Medulla oblongata (tissue), 1 donor: Measurements from ENCODE around the gene SERTAD3.
"Not testable (repeated sequence)": the region's sequence is repeated elsewhere in the genome, so short reads cannot be mapped to it uniquely, and the experiment has no call there.

Experiments
- DNase-seq: peaks from one replicate; pipeline ENCODE4 v3.0.0-alpha.2; 2015; ENCODE audit errors: extremely low spot score

Gene SERTAD3

DNA sequence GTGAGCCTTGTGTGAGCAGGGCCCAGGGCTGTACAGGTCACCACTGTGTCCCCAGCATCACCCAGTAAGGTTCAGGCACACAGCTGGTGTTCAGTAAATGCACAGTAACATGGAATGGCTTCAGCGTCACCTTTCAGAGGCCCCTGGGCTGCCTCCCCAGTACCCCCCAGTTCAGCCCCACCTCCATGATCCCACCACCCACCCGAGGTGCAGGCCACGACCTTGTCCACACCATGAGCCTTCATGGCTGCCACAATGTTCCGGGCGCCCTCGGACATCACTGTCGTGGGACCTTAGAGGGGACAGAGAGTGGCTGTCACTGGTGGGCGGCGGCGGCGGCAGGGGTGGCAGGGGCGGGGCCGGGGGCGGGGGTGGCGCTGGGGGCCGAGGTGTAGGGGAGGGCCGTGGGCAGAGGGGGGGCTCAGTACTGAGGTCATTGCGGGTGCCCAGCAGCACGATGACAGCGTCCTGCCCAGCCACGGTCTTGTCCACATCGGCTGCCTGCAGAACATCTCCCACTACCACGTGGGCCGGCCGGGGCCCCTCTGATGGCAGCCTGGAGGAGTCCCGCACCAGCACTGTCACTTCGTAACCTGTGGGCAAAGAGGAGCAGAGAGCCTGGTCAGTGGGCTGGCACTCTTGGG lies 13.9 kb upstream of the SERTAD3 start:
- DNase-seq: no peak

DNA sequence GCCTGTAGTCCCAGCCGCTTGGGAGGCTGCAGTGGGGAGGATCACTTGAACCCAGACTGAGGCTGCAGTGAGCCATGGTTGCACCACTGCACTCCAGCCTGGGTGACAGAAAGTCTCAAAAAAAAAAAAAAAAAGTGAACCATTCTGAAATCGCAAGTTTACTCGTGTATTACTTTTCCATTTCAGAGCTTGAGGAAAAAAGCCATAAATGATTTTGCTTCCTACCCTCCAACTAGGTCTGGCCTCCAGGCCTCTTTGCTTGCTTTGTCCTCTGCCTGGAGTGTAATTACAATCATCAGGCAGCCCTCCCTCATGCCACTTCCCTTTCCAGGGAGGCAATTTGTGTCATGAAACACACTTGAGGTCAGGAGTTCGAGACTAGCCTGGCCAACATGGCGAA lies 12.9 kb upstream of the SERTAD3 start:
- DNase-seq: no peak

DNA sequence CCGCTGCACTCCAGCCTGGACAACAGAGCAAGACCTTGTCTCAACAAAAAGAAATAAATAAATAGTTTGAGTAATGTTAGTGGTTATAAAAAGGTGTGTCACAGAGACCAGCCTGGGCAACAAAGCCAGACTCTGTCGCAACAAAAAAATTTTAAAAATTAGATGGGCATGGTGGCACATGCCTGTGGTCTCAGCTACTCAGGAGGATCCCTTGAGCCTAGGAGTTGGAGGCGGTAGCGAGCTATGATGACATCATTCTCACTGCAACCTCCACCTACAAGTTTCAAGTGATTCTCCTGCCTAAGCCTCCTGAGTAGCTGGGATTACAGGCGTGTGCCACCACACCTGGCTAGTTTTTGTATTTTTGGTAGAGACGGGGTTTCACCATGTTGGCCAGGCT lies 9.8 kb upstream of the SERTAD3 start:
- DNase-seq: not testable (repeated sequence)

- DNase-seq: no peak
These were observed 9.1 kb upstream of the SERTAD3 start for GRCh38 chr19:40453151-40453735.

DNA sequence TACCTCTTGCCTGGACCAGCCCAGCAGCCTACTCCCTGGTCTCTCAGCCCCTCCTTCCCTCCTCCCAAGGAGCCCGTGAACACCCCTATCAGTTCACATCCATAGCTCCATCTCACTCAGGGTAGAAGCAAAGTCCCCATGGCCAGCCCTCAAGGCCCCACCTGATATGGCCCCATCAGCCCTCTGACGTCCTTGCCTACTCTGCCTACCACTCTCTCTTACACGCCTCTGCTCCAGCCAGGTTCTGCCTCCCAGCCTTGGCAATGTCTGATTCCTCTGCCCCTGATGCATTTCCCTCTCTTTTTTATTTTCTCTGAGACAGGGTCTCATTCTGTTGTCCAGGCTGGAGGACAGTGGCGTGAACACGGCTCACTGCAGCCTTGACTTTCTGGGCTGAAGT lies 7.9 kb upstream of the SERTAD3 start:
- DNase-seq: no peak

DNA sequence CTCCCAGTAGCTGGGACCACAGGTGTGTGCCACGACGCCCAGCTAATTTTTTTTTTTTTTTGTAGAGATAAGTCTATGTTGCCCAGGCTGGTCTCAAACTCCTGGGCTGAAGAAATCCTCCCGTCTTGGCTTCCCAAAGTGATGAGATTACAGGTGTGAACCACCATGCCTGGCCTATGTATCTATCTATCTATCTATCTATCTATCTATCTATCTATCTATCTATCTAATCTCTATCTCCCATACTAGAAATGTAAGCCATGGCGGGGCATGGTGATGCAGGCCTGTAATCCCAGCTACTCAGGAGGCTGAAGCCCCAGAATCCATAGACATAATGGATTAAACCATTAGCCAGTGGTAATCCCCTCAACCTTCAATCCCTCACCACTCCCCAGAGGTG lies 6.5 kb upstream of the SERTAD3 start:
- DNase-seq: no peak

- DNase-seq: no peak
These were observed 5.4 kb upstream of the SERTAD3 start for GRCh38 chr19:40449506-40449905.

DNA sequence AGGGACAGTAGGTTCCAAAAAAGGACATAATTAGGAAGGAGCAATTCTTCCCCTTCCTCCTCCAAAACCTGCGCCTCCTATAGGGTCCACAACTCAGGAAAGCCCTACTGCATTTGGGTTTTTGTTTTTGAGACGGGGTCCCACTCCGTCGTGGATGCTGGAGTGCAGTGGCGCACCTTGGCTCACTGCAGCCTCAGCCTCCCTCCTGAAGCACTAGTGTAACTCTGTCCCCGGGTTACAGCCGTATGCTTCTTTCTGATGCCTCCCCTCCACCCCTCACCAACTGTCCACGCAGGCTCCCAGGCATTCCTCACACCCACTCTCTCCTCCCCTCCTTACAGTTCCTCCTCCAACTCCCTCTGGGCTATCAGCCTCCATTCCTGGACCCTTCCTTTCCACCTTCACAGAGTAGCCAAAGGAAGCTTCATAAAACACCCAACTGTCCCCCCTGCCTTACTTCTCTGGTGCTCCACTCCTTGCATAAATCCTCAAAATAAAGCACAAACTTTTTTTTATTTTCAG lies 2.2 kb upstream of the SERTAD3 start:
- DNase-seq: no peak

GRCh38 chr19:40445780-40446262 lies 1.7 kb upstream of the SERTAD3 start:
- no peak for DNase-seq

- no peak for DNase-seq
These were observed 734 bp upstream of the SERTAD3 start for GRCh38 chr19:40444825-40445312.

- peak; percentile 99 for DNase-seq
These were observed 770 bp downstream of the SERTAD3 start for GRCh38 chr19:40443131-40443999.

GRCh38 chr19:40442328-40443130 lies 1.6 kb downstream of the SERTAD3 start:
- no peak for DNase-seq

GRCh38 chr19:40441719-40442253 lies 2.3 kb downstream of the SERTAD3 start:
- DNase-seq: no peak

- no peak for DNase-seq
These were observed 5.9 kb downstream of the SERTAD3 start for GRCh38 chr19:40438284-40438683.

DNA sequence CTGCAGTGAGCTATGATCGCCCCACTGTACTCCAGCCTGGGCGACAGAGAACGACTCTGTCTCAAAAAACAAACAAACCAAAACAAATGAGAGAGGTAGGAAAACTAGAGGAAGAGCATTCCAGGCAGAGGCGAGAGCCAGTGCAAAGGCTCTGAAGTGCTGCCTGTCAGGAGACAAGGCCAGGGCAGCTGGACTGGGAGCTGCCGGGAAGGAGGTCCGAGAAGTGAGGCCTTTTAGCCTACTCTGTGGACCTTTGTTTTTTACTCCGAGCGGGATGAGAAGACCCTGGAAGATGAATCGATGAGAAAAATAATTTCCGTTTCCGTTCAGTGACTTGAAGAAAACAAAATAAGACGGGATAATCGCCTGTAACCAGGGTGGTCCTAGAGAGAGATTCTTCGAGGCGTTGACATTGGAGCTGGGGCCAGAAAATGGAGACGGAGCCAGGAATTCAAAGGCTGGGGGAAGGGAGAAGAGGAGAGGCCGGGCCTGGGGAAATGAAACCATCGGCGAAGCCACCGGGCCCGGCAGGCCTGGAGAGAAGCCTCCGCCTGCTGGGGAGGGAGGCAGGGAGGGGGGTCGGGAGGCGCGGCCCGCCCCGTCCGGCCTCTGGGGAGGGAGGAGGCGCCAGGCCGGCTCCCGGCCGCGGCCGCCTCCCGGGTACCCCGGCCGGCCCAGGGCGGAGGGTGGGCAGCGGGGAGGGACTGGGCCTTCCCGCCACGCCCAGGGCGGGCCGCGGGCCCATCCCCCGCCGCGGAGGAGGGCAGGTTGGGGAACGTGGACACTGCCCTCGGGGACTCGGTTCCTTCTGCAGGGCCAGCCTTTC lies 10.5 kb downstream of the SERTAD3 start:
- peak; percentile 92 for DNase-seq

- not testable (repeated sequence) for DNase-seq
These were observed 11.4 kb downstream of the SERTAD3 start for GRCh38 chr19:40432760-40433159.

DNA sequence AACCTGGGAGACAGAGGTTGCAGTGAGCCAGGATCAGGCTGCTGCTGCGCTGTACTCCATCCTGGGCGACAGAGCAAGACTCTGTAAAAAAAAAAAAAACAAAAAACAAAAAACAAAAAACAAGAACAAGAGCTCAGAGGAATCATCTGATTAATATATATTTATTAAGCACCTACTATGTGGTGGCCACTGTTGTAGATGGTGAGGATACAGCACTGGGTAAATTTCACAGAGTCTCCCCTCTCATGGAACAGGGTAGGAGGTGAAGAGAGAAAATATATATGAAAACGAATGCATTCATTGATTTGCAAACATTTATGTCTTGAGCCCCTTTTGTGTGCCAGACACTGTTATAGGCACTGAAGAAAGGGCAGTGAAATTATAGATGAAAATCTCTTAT lies 12.4 kb downstream of the SERTAD3 start:
- DNase-seq: no peak

GRCh38 chr19:40430242-40430641 lies 13.9 kb downstream of the SERTAD3 start:
- not testable (repeated sequence) for DNase-seq

DNA sequence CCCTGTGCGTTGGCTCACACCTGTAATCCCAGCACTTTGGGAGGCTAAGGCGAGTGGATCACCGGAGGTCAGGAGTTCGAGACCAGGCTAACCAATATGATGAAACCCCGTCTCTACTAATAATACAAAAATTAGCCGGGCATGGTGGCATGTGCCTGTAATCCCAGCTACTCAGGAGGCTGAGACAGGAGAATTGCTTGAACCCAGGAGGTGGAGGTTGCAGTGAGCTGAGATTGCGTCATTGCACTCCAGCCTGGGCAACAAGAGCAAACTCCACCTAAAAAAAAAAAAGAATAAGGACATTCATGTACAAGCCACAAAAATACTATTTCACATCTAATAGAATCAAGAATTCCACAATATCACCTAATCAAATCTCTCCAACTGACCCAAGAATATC lies 15.9 kb downstream of the SERTAD3 start:
- DNase-seq: not testable (repeated sequence)
